Stimulated activated CD4-positive, alpha-beta T cell treated with anti-CD3 and anti-CD28 coated beads, Interleukin-4, amount 100 ng/mL, for 4 hours (primary cell): Measurements from ENCODE around the gene ZNF586.
"Not testable (repeated sequence)": the region's sequence is repeated elsewhere in the genome, so short reads cannot be mapped to it uniquely, and the experiment has no call there.

Experiments
- DNase-seq, 2 experiments: peaks; one replicate each; pipeline ENCODE4 v3.0.0-alpha.2; 2020

Gene ZNF586

GRCh38 chr19:57769345-57770131 lies at the start of gene ZNF586:
ZNF586 (plus strand) TSS chr19:57769676; CDS start chr19:57769843, 167 bp downstream.
- peak; percentile 75 to 84 for DNase-seq

DNA sequence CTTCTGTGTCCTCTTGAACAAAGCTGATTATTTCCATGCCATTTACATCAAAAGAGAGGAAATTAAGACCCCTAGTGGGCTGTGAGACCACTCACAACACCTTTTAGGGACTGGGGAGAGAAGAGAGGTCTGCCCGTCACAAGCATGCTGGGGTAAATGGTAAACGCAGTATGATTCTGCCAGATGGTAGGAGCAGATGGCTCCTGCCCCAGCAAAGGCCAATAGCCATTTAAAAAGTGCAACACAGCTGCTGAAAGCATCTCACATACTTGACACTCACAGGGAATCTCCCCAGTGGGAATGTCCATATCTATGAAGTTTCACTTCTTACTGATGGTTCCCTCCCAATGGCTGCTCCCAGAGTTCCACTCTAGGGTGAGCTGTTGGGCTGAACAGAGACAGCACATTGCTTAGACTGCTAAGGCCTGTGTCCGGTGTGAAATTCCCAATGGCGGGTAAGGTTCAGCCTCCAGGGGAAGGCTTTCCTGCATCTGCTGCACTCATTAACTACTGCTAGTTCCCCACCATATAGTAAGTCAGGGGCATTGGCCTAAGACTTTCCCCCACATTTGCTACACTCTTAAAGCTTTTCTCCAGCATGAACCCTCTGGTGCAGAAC lies 49.5 kb upstream of the ZNF586 start:
- no peak for DNase-seq

DNA sequence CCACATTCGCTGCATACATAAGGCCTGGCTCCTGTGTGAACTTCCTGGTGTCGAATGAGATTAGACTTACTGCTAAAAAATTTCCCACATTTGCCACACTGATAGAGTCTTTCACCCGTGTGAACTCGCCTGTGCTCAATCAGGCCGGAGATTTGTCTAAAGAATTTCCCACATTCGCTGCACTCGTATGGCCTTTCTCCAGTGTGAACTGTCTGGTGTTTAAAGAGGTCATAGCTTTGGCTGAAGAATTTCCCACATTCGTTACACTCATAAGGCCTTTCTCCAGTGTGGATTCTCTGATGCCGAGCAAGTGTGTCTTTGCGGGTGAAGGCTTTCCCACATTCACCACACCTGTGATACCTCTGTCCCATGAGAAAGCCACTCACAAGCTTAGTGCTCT lies 48.6 kb upstream of the ZNF586 start:
- DNase-seq = no peak

DNA sequence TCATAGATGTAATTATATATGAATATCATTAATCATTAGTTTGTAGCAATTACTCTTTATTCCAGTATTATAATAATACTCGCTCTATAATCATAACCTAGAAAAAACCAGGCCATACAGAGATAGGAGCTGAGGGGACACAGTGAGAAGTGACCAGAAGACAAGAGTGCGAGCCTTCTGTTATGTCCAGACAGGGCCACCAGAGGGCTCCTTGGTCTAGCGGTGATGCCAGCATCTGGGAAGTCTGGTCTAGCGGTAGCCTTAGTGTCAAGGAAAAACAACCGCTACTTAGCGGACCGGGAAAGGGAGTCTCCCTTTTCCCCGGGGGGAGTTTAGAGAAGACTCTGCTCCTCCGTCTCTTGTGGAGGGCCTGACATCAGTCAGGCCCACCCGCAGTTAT lies 31.2 kb upstream of the ZNF586 start:
- DNase-seq = peak; percentile 23 to 27

DNA sequence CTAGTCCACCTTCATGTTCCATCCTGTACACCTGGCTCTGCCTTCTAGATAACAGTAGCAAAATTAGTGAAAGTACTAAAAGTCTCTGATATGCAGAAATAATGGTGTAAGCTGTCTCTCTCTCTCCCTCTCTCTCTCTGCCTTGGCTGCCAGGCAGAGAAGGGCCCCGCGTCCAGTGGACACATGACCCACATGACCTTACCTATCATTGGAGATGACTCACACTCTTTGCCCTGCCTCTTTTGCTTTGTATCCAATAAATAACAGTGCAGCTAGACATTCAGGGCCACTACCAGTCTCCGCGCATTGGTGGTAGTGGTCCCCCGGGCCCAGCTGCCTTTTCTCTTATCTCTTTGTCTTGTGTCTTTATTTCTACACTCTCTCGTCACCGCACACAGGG lies 30.7 kb upstream of the ZNF586 start:
- not testable (repeated sequence) for DNase-seq

DNA sequence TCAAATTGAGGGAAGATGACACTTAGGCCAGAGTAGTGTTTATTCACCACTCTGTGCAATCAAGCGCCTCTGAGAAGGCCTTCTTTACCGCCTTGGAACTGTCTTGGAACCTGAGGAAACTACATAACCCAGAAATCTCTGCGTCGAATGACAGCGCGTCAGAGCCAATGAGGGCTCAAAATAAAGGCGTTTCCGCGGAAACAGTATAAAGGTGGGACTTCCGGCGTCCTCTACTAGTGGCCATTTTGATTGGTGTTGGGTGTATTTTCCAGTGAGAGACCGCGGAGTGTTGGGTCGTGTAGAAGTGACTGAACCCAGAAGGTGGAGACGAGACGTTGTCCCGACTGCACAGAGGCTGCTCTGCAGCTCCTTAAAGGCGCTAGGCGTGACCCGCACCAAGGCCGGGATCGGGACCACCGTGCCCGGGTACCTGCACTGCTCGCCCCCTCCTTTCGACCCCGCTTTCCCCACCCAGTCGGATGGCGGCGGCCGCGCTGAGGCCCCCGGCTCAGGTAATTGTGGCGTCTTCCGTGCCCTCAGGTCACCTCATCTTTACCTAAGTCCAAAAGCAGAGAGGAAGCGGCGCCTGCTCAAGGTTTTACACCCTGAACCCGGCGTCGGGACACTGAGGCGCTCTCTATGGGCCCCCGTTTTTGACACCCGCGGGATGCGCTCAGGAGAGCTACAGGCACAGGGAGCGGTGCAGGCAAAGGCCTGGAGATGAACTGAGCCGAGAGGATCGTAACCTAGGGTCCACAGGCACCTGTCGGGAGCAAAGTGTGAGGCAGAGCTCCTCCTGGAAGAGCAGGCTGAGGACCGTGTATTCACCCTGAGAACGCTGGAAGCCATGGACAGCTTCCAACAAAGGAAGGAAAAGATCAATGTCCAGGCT lies 22.6 kb upstream of the ZNF586 start, which contains the start of gene ZNF776:
ZNF776 (plus strand) TSS at position 236 of the 892 bp plus-strand sequence; CDS start at position 480, 244 bp downstream.
- peak; percentile 63 to 83 for DNase-seq

DNA sequence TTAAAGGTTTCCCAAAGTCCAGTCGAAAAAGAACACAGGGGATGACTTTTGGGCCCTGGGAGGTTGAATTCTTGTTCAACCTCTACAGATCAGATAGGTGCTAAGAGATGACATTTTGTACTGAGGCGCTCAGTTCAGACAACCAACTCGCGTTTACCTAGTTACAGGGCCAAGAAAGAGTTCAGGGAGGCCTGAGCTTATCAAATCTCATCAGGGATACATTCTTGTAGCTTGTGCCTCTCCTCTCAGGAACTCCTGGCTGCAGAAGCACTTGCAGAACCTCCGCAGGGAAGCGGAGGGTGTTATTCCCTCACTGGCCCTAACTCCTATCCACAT lies 22.0 kb upstream of the ZNF586 start:
- no peak for DNase-seq

DNA sequence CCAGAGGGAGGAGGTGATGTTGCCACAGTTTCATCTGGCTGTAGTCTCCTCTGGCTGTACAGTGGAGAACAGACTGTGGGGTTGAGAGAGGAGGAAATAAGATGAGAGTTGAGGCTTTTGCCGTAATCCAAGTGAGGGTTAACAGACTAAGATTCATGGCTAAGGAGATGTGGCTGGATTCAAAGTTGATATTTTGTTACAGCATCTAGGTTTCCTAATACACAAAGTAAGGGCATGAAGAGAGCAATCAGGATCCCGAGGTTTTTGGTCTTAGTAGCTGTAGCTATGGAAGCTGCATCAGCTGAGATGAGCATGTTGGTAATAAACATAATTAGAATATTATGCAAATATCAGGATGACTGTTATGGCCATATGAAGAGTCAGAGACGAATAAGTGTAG lies 21.4 kb upstream of the ZNF586 start:
- no peak for DNase-seq

- no peak for DNase-seq
These were observed 15.3 kb upstream of the ZNF586 start for GRCh38 chr19:57754091-57754673.

DNA sequence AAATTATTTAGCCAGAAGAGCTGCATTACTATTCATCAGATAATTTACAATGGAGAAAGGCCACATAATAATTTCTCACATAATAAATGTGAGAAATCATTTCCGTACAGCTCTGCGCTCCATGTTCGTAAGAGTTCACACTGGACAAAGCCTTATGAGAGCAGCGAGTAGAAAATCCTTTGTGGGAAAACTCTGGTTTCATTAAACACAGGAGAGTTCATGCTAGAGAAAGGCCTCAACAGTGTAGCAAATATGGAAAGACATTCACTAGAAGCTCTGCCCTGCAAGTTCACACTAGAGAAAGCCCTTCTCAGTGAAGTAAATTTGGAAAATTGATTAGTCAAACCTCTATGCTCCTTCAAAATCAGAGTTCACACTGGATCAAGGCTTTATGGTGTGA lies 14.4 kb upstream of the ZNF586 start:
- DNase-seq = no peak

DNA sequence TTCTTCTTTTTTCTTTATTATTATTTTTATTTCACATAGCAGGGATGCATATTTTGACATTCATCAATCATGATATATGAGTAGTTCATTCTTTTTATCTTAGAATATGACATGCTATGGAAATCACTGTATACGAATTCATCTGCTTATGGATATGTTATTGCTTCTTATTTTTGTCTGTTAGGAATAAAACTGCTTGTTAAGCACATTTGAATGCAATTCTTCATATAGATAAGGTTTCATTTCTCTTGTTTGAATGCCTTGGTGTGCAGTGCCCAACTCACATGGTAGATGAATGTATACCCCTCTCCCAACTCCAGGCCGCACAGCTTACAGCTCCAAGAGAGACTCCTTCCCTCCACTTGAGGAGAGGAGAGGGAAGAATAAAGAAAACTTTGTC lies 11.5 kb upstream of the ZNF586 start:
- DNase-seq = no peak

DNA sequence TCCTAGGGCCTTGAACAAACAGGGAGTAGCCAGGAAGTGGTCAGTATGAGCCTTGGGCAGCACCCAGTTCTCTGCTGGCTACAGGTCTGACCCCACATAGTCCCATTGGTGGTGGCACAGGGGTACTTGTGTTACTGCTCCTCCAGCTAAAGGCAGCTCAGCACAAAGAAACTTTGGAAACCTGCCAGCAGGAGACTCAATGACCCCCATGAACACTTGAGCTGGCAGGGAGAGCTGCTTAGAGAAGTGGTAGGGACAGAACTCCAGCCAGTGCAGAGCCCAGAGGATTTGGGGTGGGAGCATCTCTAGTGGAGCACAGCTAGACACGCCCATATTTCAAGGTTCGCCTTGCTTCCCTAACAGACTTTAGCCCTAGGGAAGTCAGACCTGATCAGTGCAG lies 10.4 kb upstream of the ZNF586 start:
- DNase-seq = no peak

DNA sequence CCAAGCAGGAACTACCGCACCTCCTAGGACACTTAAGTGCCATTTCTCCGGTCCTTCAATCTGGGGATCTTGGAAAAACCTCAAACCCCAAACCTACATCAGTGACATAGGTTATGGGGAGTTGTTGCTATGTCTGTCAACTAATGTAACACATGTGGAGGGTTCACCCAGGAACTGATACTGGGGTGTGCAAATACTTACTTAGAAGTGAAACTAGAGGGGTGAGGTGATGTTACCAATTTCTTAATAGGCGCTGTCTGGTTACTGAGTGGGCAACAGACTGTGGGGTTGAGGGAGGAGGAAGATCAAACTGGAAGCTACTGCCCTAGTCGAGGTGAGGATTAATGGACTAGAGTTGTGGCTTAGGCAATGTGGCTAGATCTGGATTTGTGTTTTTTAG lies 1.9 kb downstream of the ZNF586 start:
- no peak for DNase-seq

- no peak for DNase-seq
These were observed 4.0 kb downstream of the ZNF586 start for GRCh38 chr19:57773488-57773887.

DNA sequence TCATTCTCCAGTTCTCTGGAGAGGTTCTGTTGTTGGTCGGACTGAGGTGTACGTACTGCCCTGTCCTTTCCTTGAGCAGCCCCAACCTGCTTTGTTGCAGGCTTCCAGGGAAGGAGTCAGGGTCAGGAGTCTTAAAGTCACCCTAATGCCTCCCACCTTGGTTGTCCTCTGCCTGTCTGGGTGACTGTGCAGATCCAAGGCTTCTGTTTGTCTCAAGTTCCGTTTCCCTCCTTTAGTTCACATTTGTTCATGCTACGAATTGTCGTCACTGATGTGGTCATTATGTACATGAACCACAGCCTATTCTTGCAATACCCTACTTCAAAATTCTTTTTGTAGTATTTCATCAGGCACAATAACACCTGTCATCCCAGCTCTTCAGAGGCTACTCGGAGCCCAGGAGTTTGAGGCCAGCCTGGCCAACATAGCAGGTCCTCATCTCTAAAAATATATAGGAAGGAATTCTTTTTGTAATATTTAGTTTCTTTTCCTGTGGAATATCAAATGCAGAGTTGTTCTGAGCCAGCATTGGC lies 7.4 kb downstream of the ZNF586 start:
- no peak for DNase-seq

DNA sequence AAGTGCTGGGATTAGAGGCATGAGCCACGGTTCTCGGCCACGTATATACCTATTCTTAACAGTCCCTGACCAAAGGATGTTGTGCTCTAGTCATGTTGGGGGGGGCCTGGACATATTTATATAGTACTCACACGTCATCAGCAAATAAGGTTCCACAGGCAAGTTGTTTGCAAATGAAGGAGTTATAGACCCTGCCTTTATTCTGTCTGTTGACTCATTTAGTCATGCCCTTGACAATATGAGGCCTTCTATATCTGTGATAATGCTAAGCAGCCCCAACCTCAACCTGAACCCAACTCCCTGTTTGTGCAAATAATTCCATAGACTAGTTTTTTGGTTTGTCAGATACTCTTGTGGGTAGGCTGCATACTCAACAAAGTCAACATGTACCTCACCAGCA lies 8.9 kb downstream of the ZNF586 start:
- no peak for DNase-seq

DNA sequence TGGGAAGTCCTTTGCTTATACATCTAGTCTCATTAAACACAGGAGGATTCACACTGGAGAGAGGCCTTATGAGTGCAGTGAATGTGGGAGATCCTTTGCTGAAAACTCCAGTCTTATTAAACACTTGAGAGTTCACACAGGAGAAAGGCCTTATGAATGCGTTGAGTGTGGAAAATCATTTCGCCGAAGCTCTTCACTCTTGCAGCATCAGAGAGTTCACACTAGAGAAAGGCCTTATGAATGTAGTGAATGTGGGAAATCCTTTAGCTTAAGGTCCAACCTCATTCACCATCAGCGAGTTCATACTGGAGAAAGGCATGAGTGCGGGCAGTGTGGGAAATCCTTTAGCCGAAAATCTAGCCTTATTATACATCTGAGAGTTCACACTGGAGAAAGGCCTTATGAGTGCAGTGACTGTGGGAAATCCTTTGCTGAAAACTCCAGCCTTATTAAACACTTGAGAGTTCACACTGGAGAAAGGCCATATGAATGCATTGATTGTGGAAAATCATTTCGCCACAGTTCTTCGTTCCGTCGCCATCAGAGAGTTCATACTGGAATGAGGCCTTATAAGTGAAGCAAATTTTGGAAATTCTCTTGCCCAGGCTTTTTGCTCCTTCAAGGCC lies 9.9 kb downstream of the ZNF586 start:
- DNase-seq = no peak

DNA sequence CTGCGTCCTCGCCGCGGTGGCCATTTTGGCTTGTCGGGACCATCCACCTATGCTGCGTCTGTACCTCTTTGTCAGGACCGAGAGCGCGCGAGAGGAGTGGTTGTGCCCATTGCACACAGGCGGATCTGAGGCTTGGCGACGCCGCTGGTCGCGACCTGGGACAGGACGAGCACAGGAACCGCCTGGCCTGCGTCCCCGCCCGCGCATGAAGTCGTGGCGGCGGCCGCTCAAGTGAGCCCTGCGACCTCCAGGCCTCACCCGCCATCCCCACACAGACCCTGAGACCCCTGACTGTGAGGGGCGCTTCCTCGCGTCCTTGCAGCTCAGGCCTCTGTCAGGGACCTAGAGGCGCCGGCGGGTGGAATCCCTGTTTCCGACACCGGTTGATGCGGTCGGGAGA lies 16.8 kb downstream of the ZNF586 start:
- no peak for DNase-seq

DNA sequence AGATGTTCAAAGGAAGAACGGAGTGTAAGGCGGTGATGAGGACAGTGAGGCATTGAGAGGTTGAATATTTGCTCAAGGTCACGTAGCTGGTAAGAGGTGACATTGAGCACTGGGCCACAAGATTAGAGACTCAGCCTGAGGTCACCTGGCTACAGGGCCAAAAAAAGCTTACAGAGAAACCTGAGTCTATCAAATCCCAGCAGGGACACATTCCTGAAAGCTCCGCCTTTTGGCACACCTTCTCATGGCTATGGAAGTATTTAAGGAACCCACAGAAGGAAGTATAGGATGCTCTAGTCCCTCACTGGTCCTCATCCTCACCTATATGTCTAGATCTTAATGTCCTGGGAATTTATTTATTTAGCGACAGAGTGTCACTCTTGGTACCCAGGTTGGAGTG lies 17.4 kb downstream of the ZNF586 start:
- DNase-seq = no peak

DNA sequence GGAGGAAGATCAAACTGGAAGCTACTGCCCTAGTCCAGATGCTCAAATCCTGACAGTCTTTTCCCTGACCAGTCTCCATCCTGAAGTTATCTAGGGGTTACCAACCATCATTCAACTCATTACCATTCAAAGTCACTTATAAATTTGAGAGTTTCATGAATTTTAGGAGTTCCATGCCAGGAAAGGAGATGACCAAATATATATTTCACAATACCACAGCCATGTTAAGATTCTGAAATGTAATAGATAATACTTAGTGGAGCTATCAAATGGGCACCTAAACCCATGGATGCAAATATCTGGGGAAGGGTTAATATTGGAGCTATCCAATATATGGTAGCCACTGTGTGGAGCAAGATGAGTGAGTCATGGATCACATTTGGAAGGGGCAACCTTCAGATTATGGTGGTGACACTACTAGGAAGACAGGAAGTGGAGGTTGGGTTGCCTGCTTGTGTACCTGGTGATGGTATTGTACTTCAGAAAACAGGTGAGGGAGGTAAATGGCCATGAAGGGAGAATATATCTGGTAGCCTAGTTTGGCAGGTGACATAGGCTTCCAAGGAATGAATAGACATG lies 18.7 kb downstream of the ZNF586 start:
- DNase-seq = no peak

DNA sequence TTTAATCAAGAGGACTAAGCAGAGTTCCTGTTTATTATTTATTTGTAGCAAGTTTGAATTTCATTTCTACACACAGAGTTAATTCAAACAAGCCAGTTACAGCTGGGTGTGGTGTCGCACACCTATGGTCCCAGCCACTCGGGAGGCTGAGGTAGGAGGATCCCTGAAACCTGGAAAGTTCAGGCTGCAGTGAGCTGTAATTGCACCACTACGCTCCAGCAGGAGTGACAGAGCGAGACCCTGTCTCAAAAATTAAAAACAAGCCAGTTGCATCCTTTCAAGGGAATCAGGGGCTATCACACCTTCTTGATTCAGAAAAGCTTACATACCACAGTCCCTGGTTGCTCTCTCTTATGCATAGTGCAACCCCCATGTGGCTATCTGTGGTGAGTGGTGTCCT lies 19.8 kb downstream of the ZNF586 start:
- no peak for DNase-seq

- not testable (repeated sequence) for DNase-seq
These were observed 27.1 kb downstream of the ZNF586 start for GRCh38 chr19:57796580-57796979.
